Measurements from ENCODE around the gene SCYGR3.

The SCYGR3 gene

DNA sequence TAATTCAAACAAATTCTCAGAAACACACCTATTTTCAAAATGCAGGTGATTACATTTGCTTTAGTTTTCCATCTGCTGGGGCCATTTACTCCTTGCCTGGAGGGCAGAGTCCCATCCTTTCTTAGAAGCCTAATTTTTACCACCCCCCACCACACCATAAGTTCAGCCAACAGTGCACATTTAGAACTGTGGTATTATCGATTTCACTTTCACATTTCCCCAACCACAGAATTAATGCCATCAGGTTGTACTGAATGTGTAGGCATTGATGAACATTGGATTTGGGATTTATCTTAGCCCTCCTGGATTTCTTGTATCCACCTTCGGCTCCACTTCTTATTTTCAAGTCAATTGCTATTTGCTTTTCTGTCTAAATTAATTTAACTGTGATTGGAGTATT lies 4.5 kb downstream of the SCYGR3 start:
- Histone ChIP-seq H3K9me3 (ENCODE audit: control insufficient read depth, low read length) (no peaks in the 10 kb centered on the region), H4K8ac (ENCODE audit: low read length) (no peak overlapping the region), H4K91ac (ENCODE audit: low read length) (no peak overlapping the region), H3K9ac (ENCODE audit: low read length) (no peak overlapping the region), H2AFZ (ENCODE audit: low read depth, low read length) (no peak overlapping the region), H2BK5ac (ENCODE audit: low read depth, low read length, poor library complexity, severe bottlenecking) (no peak overlapping the region), H3K14ac (ENCODE audit: low read length in 2 of 2) (no peak overlapping the region), H3K27me3 (ENCODE audit: control insufficient read depth in 1 of 2, insufficient read depth in 1 of 2, low read length in 2 of 2) (peaks cover 0 to 6% of the 10 kb centered on the region in 2 experiments), H3K18ac (ENCODE audit: low read depth in 1 of 2, low read length in 2 of 2) (no peak overlapping the region), H3K4me2 (ENCODE audit: low read length, poor library complexity, severe bottlenecking) (no peak overlapping the region), H3K79me1 (replicated peaks; ENCODE audit: low read length, poor library complexity, severe bottlenecking) (no peaks in the 10 kb centered on the region), H3K4ac (ENCODE audit: low read depth in 1 of 2, low read length in 2 of 2) (no peak overlapping the region), H2BK120ac (ENCODE audit: low read depth, low read length) (no peak overlapping the region), H2BK12ac (ENCODE audit: low read length in 2 of 2) (no peak overlapping the region), H2AK5ac (ENCODE audit: low read length, severe bottlenecking) (no peak overlapping the region), H3K27ac (ENCODE audit: low read length, poor library complexity, severe bottlenecking) (no peak overlapping the region), H2BK15ac (ENCODE audit: low read depth, poor library complexity, severe bottlenecking) (no peak overlapping the region), H3K36me3 (ENCODE audit: control insufficient read depth in 1 of 2, insufficient read depth in 2 of 2, low read depth in 1 of 2, low read length in 2 of 2) (no peaks in the 10 kb centered on the region), H3K4me3 (ENCODE audit: insufficient read depth in 1 of 2, low read depth in 1 of 2, low read length in 2 of 2) (no peak overlapping the region), H3K4me1 (ENCODE audit: control insufficient read depth, insufficient read depth, low read depth, low read length) (no peaks in the 10 kb centered on the region), H3K23ac (ENCODE audit: low read length in 2 of 2) (no peak overlapping the region)
- no CpG with 5 or more reads among the region's 2 CpGs for WGBS
- no peak for DNase-seq

DNA sequence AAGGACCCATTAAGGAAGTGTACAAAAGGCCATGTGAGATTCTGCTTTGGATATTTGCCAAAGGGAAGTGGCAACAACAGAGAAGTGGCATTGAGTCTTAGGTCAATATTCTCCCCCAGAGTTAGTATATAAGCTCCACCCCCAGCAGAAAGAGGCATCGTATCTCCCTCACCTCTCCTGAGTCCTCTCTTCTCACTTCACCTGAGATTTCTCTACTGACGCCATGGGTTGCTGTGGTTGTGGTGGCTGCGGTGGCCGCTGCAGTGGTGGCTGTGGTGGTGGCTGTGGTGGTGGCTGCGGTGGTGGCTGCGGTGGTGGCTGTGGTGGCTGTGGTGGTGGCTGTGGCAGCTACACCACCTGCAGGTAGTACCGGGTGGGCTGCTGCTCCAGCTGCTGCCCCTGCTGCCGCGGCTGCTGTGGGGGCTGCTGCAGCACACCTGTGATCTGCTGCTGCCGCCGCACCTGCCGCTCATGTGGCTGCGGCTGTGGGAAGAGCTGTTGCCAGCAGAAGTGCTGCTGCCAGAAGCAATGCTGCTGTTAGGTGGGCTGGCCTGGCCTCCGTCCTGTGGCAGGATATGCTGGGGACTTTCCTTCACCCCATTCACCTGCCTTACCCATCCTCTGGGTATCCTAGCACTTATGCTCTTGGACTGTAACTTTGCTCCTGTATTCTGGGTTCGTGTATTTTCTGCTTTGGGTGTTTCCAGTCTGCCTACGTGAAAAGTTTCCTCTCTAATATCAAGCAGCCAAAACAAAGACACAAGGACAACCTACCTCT lies 5.9 kb downstream of the SCYGR3 start:
- Histone ChIP-seq H3K23ac (ENCODE audit: low read length in 2 of 2) (no peak overlapping the region), H2BK120ac (ENCODE audit: low read depth, low read length) (no peak overlapping the region), H4K91ac (ENCODE audit: low read length) (no peak overlapping the region), H3K79me1 (replicated peaks; ENCODE audit: low read length, poor library complexity, severe bottlenecking) (no peaks in the 10 kb centered on the region), H3K36me3 (ENCODE audit: control insufficient read depth in 1 of 2, insufficient read depth in 2 of 2, low read depth in 1 of 2, low read length in 2 of 2) (no peaks in the 10 kb centered on the region), H3K4me3 (ENCODE audit: insufficient read depth in 1 of 2, low read depth in 1 of 2, low read length in 2 of 2) (no peak overlapping the region), H2BK15ac (ENCODE audit: low read depth, poor library complexity, severe bottlenecking) (peak overlapping the region; percentile 17), H3K4ac (ENCODE audit: low read depth in 1 of 2, low read length in 2 of 2) (no peak overlapping the region), H2BK5ac (ENCODE audit: low read depth, low read length, poor library complexity, severe bottlenecking) (no peak overlapping the region), H3K18ac (ENCODE audit: low read depth in 1 of 2, low read length in 2 of 2) (no peak overlapping the region), H3K27me3 (ENCODE audit: control insufficient read depth in 1 of 2, insufficient read depth in 1 of 2, low read length in 2 of 2) (peaks cover 0 to 6% of the 10 kb centered on the region in 2 experiments), H3K4me1 (ENCODE audit: control insufficient read depth, insufficient read depth, low read depth, low read length) (no peaks in the 10 kb centered on the region), H4K8ac (ENCODE audit: low read length) (no peak overlapping the region), H3K27ac (ENCODE audit: low read length, poor library complexity, severe bottlenecking) (no peak overlapping the region), H2BK12ac (ENCODE audit: low read length in 2 of 2) (no peak overlapping the region), H2AFZ (ENCODE audit: low read depth, low read length) (no peak overlapping the region), H2AK5ac (ENCODE audit: low read length, severe bottlenecking) (no peak overlapping the region), H3K14ac (ENCODE audit: low read length in 2 of 2) (peak overlapping the region in 1 of 2 experiments; percentile 7), H3K4me2 (ENCODE audit: low read length, poor library complexity, severe bottlenecking) (no peak overlapping the region), H3K9me3 (ENCODE audit: control insufficient read depth, low read length) (no peaks in the 10 kb centered on the region), H3K9ac (ENCODE audit: low read length) (no peak overlapping the region)
- DNase-seq, result no peak
- 93% methylated on average over 13 of the region's 16 CpGs for WGBS

DNA sequence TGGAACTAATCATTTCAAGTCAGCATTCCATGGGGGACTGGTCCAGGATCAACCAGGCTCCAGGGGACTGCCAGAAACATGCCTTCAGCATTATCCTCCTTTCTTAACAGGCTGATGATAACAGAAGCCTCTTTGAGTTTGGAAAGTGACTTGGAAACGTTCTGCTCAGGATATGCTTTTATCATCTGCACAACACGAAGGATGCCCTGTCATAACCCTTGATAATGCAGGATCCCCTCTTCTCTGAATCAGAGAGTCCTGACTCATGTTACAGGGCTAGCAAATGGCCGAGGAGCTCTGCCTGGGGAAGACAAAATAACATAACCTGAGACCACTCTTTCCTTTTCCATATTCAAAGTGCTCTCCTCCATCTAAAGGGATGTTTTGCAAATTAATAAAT lies 6.7 kb downstream of the SCYGR3 start:
- Histone ChIP-seq H2BK15ac (ENCODE audit: low read depth, poor library complexity, severe bottlenecking) (no peak overlapping the region), H3K4me2 (ENCODE audit: low read length, poor library complexity, severe bottlenecking) (no peak overlapping the region), H3K36me3 (ENCODE audit: control insufficient read depth in 1 of 2, insufficient read depth in 2 of 2, low read depth in 1 of 2, low read length in 2 of 2) (no peaks in the 10 kb centered on the region), H3K9me3 (ENCODE audit: control insufficient read depth, low read length) (no peaks in the 10 kb centered on the region), H4K91ac (ENCODE audit: low read length) (no peak overlapping the region), H3K4ac (ENCODE audit: low read depth in 1 of 2, low read length in 2 of 2) (no peak overlapping the region), H3K4me1 (ENCODE audit: control insufficient read depth, insufficient read depth, low read depth, low read length) (no peaks in the 10 kb centered on the region), H3K23ac (ENCODE audit: low read length in 2 of 2) (no peak overlapping the region), H4K8ac (ENCODE audit: low read length) (no peak overlapping the region), H2BK120ac (ENCODE audit: low read depth, low read length) (no peak overlapping the region), H3K27me3 (ENCODE audit: control insufficient read depth in 1 of 2, insufficient read depth in 1 of 2, low read length in 2 of 2) (peaks cover 0 to 3% of the 10 kb centered on the region in 2 experiments), H3K9ac (ENCODE audit: low read length) (no peak overlapping the region), H3K4me3 (ENCODE audit: insufficient read depth in 1 of 2, low read depth in 1 of 2, low read length in 2 of 2) (no peak overlapping the region), H3K79me1 (replicated peaks; ENCODE audit: low read length, poor library complexity, severe bottlenecking) (no peaks in the 10 kb centered on the region), H2BK5ac (ENCODE audit: low read depth, low read length, poor library complexity, severe bottlenecking) (no peak overlapping the region), H2AK5ac (ENCODE audit: low read length, severe bottlenecking) (no peak overlapping the region), H3K27ac (ENCODE audit: low read length, poor library complexity, severe bottlenecking) (no peak overlapping the region), H2BK12ac (ENCODE audit: low read length in 2 of 2) (no peak overlapping the region), H3K14ac (ENCODE audit: low read length in 2 of 2) (no peak overlapping the region), H3K18ac (ENCODE audit: low read depth in 1 of 2, low read length in 2 of 2) (no peak overlapping the region), H2AFZ (ENCODE audit: low read depth, low read length) (no peak overlapping the region)
- WGBS, result 63% methylated on average over 2 of the region's 3 CpGs
- DNase-seq, result no peak

GRCh38 chr2:227606476-227606875 lies 8.2 kb downstream of the SCYGR3 start:
- Histone ChIP-seq H3K4me3 (ENCODE audit: insufficient read depth in 1 of 2, low read depth in 1 of 2, low read length in 2 of 2) (no peak overlapping the region), H3K36me3 (ENCODE audit: control insufficient read depth in 1 of 2, insufficient read depth in 2 of 2, low read depth in 1 of 2, low read length in 2 of 2) (no peaks in the 10 kb centered on the region), H3K27me3 (ENCODE audit: control insufficient read depth in 1 of 2, insufficient read depth in 1 of 2, low read length in 2 of 2) (no peaks in the 10 kb centered on the region), H3K79me1 (replicated peaks; ENCODE audit: low read length, poor library complexity, severe bottlenecking) (no peaks in the 10 kb centered on the region), H3K9me3 (ENCODE audit: control insufficient read depth, low read length) (no peaks in the 10 kb centered on the region), H2AK5ac (ENCODE audit: low read length, severe bottlenecking) (no peak overlapping the region), H2BK15ac (ENCODE audit: low read depth, poor library complexity, severe bottlenecking) (no peak overlapping the region), H3K4me1 (ENCODE audit: control insufficient read depth, insufficient read depth, low read depth, low read length) (no peaks in the 10 kb centered on the region), H3K4me2 (ENCODE audit: low read length, poor library complexity, severe bottlenecking) (no peak overlapping the region), H2BK5ac (ENCODE audit: low read depth, low read length, poor library complexity, severe bottlenecking) (no peak overlapping the region), H3K18ac (ENCODE audit: low read depth in 1 of 2, low read length in 2 of 2) (no peak overlapping the region), H3K23ac (ENCODE audit: low read length in 2 of 2) (no peak overlapping the region), H2BK12ac (ENCODE audit: low read length in 2 of 2) (no peak overlapping the region), H3K14ac (ENCODE audit: low read length in 2 of 2) (no peak overlapping the region), H2AFZ (ENCODE audit: low read depth, low read length) (no peak overlapping the region), H2BK120ac (ENCODE audit: low read depth, low read length) (no peak overlapping the region), H4K91ac (ENCODE audit: low read length) (no peak overlapping the region), H4K8ac (ENCODE audit: low read length) (no peak overlapping the region), H3K4ac (ENCODE audit: low read depth in 1 of 2, low read length in 2 of 2) (no peak overlapping the region), H3K9ac (ENCODE audit: low read length) (no peak overlapping the region), H3K27ac (ENCODE audit: low read length, poor library complexity, severe bottlenecking) (no peak overlapping the region)
- DNase-seq, result no peak
- WGBS, result 92% methylated on average over 1 of the region's 1 CpG

All from mesenchymal stem cell (in vitro differentiated cells and primary cell).